ENCODE measurements around the gene TSHZ1.
A peak's percentile ranks its signal among the peaks of the same experiment; 100 is the strongest.

TSHZ1 gene

GRCh38 chr18:75297731-75298130, 87.1 kb downstream of the TSHZ1 start:
- H3K4me1 Mint-ChIP-seq: peaks cover 5% of the 10 kb centered on the region
- no peak for DNase-seq
- TF ChIP-seq CTCF (IDR thresholded peaks at IDR 0.05): no peak
- no peak overlapping the region for H3K4me3 Mint-ChIP-seq
- peaks cover 12% of the 10 kb centered on the region for H3K36me3 Mint-ChIP-seq (ENCODE audit: low read depth)
- H3K27ac Mint-ChIP-seq: peak overlapping the region; percentile 66
- no peaks in the 10 kb centered on the region for H3K9me3 Mint-ChIP-seq
- H3K27me3 Mint-ChIP-seq (ENCODE audit: low read depth, poor library complexity): peaks cover 4% of the 10 kb centered on the region

GRCh38 chr18:75304678-75305557, 94.3 kb downstream of the TSHZ1 start:
- TF ChIP-seq CTCF (IDR thresholded peaks at IDR 0.05): no peak
- Mint-ChIP-seq H3K27me3 (ENCODE audit: low read depth, poor library complexity) (peaks cover 4% of the 10 kb centered on the region), H3K9me3 (peaks cover 47% of the 10 kb centered on the region), H3K4me1 (peaks cover 13% of the 10 kb centered on the region), H3K36me3 (ENCODE audit: low read depth) (peaks cover 29% of the 10 kb centered on the region), H3K27ac (no peak overlapping the region), H3K4me3 (no peak overlapping the region)
- no peak for DNase-seq

GRCh38 chr18:75305984-75306383, 95.4 kb downstream of the TSHZ1 start:
- peaks cover 36% of the 10 kb centered on the region for H3K36me3 Mint-ChIP-seq (ENCODE audit: low read depth)

GRCh38 chr18:75307530-75307929, 96.9 kb downstream of the TSHZ1 start:
- H3K4me3 Mint-ChIP-seq: no peak overlapping the region

More at GRCh38 chr18:75305984-75306383, 95.4 kb downstream of the TSHZ1 start:
- H3K27ac Mint-ChIP-seq: no peak overlapping the region
- no peak for DNase-seq
- H3K4me3 Mint-ChIP-seq: no peak overlapping the region
- H3K27me3 Mint-ChIP-seq (ENCODE audit: low read depth, poor library complexity): peaks cover 4% of the 10 kb centered on the region
- no peak for TF ChIP-seq CTCF (IDR thresholded peaks at IDR 0.05)
- peaks cover 14% of the 10 kb centered on the region for H3K4me1 Mint-ChIP-seq
- peaks cover 58% of the 10 kb centered on the region for H3K9me3 Mint-ChIP-seq

GRCh38 chr18:75309564-75309963, 99.0 kb downstream of the TSHZ1 start:
- TF ChIP-seq CTCF (IDR thresholded peaks at IDR 0.05): no peak
- H3K36me3 Mint-ChIP-seq (ENCODE audit: low read depth): peaks cover 36% of the 10 kb centered on the region
- H3K9me3 Mint-ChIP-seq: peaks cover 58% of the 10 kb centered on the region
- no peak overlapping the region for H3K4me3 Mint-ChIP-seq
- no peak overlapping the region for H3K27ac Mint-ChIP-seq
- H3K4me1 Mint-ChIP-seq: peaks cover 22% of the 10 kb centered on the region
- no peak for DNase-seq
- no peaks in the 10 kb centered on the region for H3K27me3 Mint-ChIP-seq (ENCODE audit: low read depth, poor library complexity)

More at GRCh38 chr18:75307530-75307929, 96.9 kb downstream of the TSHZ1 start:
- H3K27ac Mint-ChIP-seq: no peak overlapping the region
- TF ChIP-seq CTCF (IDR thresholded peaks at IDR 0.05): no peak
- peaks cover 22% of the 10 kb centered on the region for H3K4me1 Mint-ChIP-seq
- H3K36me3 Mint-ChIP-seq (ENCODE audit: low read depth): peaks cover 36% of the 10 kb centered on the region
- no peaks in the 10 kb centered on the region for H3K27me3 Mint-ChIP-seq (ENCODE audit: low read depth, poor library complexity)
- H3K9me3 Mint-ChIP-seq: peaks cover 66% of the 10 kb centered on the region
- no peak for DNase-seq

DNA sequence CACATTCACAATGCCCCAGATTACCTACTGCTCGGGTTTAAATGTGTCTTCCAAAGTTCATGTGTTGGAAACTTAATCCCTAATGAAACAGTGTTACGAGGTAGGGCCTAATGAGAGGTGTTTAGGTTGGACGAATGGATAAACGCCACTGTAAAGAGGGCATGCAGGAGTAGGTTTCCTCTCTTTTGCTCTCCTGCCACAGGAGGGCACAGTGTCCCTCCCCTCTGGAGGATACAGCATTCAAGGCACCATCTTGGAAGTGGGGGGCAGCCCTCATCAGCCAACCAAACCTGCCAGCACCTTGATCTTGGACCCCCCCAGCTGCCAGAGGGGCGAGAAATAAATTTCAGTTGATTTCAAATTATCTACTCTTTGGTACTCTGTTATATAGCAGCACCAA, 103.5 kb downstream of the TSHZ1 start:
- TF ChIP-seq CTCF (IDR thresholded peaks at IDR 0.05): no peak
- no peak for DNase-seq
- H3K4me3 Mint-ChIP-seq: no peak overlapping the region
- no peaks in the 10 kb centered on the region for H3K27me3 Mint-ChIP-seq (ENCODE audit: low read depth, poor library complexity)
- H3K9me3 Mint-ChIP-seq: peaks cover 27% of the 10 kb centered on the region
- peaks cover 10% of the 10 kb centered on the region for H3K4me1 Mint-ChIP-seq
- peaks cover 12% of the 10 kb centered on the region for H3K36me3 Mint-ChIP-seq (ENCODE audit: low read depth)
- H3K27ac Mint-ChIP-seq: no peak overlapping the region
